ENCODE data around the gene STUM. TPM values are rescaled to one million over a fixed set of nuclear protein-coding genes. Genes with fewer than 3 reads are reported as not detected.

Gene STUM
- total and polyA plus RNA-seq, 2 of the 8 experiments (the other 6 are each of a cell fraction or from before 2014, with no cell fraction given), result 0.76 to 1.2 TPM

- Histone ChIP-seq H2BK120ac (replicated peaks; ENCODE audit: low read depth, low read length) (no peak overlapping the region), H4K20me1 (replicated peaks in 1 of 2; ENCODE audit: control insufficient read depth in 1 of 2, insufficient read depth in 2 of 2, low read length in 2 of 2) (no peaks in the 10 kb centered on the region), H3K23ac (ENCODE audit: insufficient read length) (no peak overlapping the region), H3K4me3 (ENCODE audit: extremely low read depth in 1 of 4, insufficient read depth in 2 of 4, low read depth in 3 of 4, low read length in 4 of 4) (no peak overlapping the region), H2AK5ac (ENCODE audit: low read depth, low read length) (no peak overlapping the region), H2BK5ac (ENCODE audit: low read depth, low read length) (no peak overlapping the region), H3K79me2 (ENCODE audit: control insufficient read depth in 1 of 2, insufficient read depth in 2 of 2, low read length in 2 of 2) (no peaks in the 10 kb centered on the region), H3K23me2 (ENCODE audit: low read depth, low read length) (0 out of 2 replicates have a peak, but pooled peaks cover 2% of the 10 kb centered on the region), H2BK20ac (ENCODE audit: low read length) (no peak overlapping the region), H3K4ac (replicated peaks; ENCODE audit: insufficient read length, low read depth, low read length) (no peak overlapping the region), H3K56ac (replicated peaks; ENCODE audit: insufficient read length, low read depth, low read length) (no peak overlapping the region), H3K4me1 (replicated peaks in 1 of 4; ENCODE audit: control insufficient read depth in 3 of 4, insufficient read depth in 4 of 4, low read length in 3 of 4) (no peaks in the 10 kb centered on the region), H3K14ac (ENCODE audit: insufficient read length) (no peak overlapping the region), H3K79me1 (ENCODE audit: low read depth, low read length) (no peaks in the 10 kb centered on the region), H2BK15ac (ENCODE audit: low read length) (no peak overlapping the region), H4K91ac (replicated peaks; ENCODE audit: insufficient read length, low read length) (no peak overlapping the region), H3K18ac (ENCODE audit: extremely low read depth, low read length) (no peak overlapping the region), H3K27me3 (replicated peaks in 1 of 4; ENCODE audit: control insufficient read depth in 3 of 4, extremely low read depth in 1 of 4, insufficient read depth in 3 of 4, low read length in 3 of 4) (no peaks in the 10 kb centered on the region), H4K8ac (ENCODE audit: extremely low read depth, insufficient read depth, low read length) (no peak overlapping the region), H3K27ac (ENCODE audit: low read depth, low read length) (no peak overlapping the region), H3K9ac (replicated peaks in 1 of 4; ENCODE audit: extremely low read depth in 1 of 4, low read depth in 3 of 4, low read length in 3 of 4) (no peak overlapping the region), H3K36me3 (ENCODE audit: control insufficient read depth in 2 of 4, insufficient read depth in 4 of 4, low read length in 3 of 4) (no peaks in the 10 kb centered on the region), H2AFZ (ENCODE audit: low read length) (no peak overlapping the region), H3K9me3 (ENCODE audit: insufficient read depth in 2 of 2, low read depth in 1 of 2, low read length in 1 of 2) (peaks cover 0 to 3% of the 10 kb centered on the region in 2 experiments; a peak in 1 of 4 replicates), H3K4me2 (ENCODE audit: insufficient read depth in 1 of 2, low read depth in 2 of 2, low read length in 2 of 2) (no peak overlapping the region), H2BK12ac (ENCODE audit: low read depth, low read length) (no peak overlapping the region), H4K5ac (ENCODE audit: insufficient read length, low read depth, low read length) (no peak overlapping the region)
- DNase-seq (ENCODE audit: low read depth in 1 of 2, low spot score in 2 of 2) (no peak), FAIRE-seq (no peak)
- 88% methylated on average over 5 of the region's 5 CpGs; no CpG with 5 or more reads in 1 of the 2 experiments for WGBS, 2 experiments (ENCODE audit: extremely low coverage in 1 of 2, insufficient coverage in 1 of 2, insufficient read length in 1 of 2, insufficient replicate concordance in 2 of 2, low coverage in 1 of 2, low lambda C conversion rate in 2 of 2, missing lambda C conversion rate in 1 of 2)
- ChIA-PET POLR2A (ENCODE audit: partially characterized antibody) (interaction anchor here (0.6 kb wide), 1 partner anchor 10 kb away, joined by 3 read pairs; no protein-coding TSS in a partner anchor), CTCF (ENCODE audit: partially characterized antibody) (interaction anchor here (1.0 to 2.9 kb wide), 4 partner anchors 9 to 28 kb away, joined by 3 to 9 read pairs (median 4); no protein-coding TSS in a partner anchor)
- TF ChIP-seq RBBP5 (IDR thresholded peaks at IDR 0.05; ENCODE audit: borderline replicate concordance, low read depth, low read length), result no peak
- no peak for TF ChIP-seq ASH2L (IDR thresholded peaks at IDR 0.05; ENCODE audit: low read length)
- no peak for TF ChIP-seq EZH2 (IDR thresholded peaks at IDR 0.05; ENCODE audit: low read depth, low read length, severe bottlenecking)
- no peak for TF ChIP-seq CTBP2 (IDR thresholded peaks at IDR 0.05; ENCODE audit: borderline replicate concordance, insufficient read depth, insufficient read length, low read length)
- no peak for TF ChIP-seq FOSL1 (IDR thresholded peaks at IDR 0.05; ENCODE audit: insufficient read depth, low read depth, low read length)
- TF ChIP-seq SIN3A (conservative IDR thresholded peaks at IDR 0.05 in 1 of 2, IDR thresholded peaks at IDR 0.05 in 1 of 2; ENCODE audit: low read depth in 1 of 2, low read length in 2 of 2), result no peak
- no peak for TF ChIP-seq TCF12 (IDR thresholded peaks at IDR 0.05; ENCODE audit: low read depth, low read length)
- TF ChIP-seq SP4 (IDR thresholded peaks at IDR 0.05; ENCODE audit: low read length), result no peak
- no peak for TF ChIP-seq CBX5 (IDR thresholded peaks at IDR 0.05; ENCODE audit: low read depth, low read length)
- no peak for TF ChIP-seq TEAD4 (IDR thresholded peaks at IDR 0.05; ENCODE audit: low read depth, low read length)
- TF ChIP-seq POU5F1 (IDR thresholded peaks at IDR 0.05; ENCODE audit: low read depth, low read length), result no peak
- no peak for TF ChIP-seq TAF7 (optimal IDR thresholded peaks at IDR 0.05; ENCODE audit: borderline replicate concordance, low read depth, low read length)
These were observed 49.3 kb downstream of the STUM start for GRCh38 chr1:226597616-226598454.

Data from H1 (cell line).